Measurements from ENCODE around the gene GLIS1. TPM values are rescaled to one million over a fixed set of nuclear protein-coding genes. Genes with fewer than 3 reads are reported as not detected.

The GLIS1 gene
- polyA plus RNA-seq, 1 donor from 2014 or later = not detected

- Histone ChIP-seq H3K79me2 (replicated peaks; ENCODE audit: insufficient read depth, low read length) (no peaks in the 10 kb centered on the region), H3K9ac (ENCODE audit: low read length) (no peak overlapping the region), H3K36me3 (ENCODE audit: insufficient read depth, low read length) (no peaks in the 10 kb centered on the region), H2AFZ (ENCODE audit: low read depth, low read length) (no peak overlapping the region), H3K4me3 (ENCODE audit: low read length) (no peak overlapping the region), H3F3A (ENCODE audit: insufficient read depth, low read length, poor library complexity, severe bottlenecking) (no peaks in the 10 kb centered on the region), H4K20me1 (ENCODE audit: insufficient read depth) (no peaks in the 10 kb centered on the region), H3K9me3 (ENCODE audit: low read length) (no peaks in the 10 kb centered on the region), H3K4me2 (ENCODE audit: low read length) (no peak overlapping the region), H3K9me2 (ENCODE audit: insufficient read depth, low read length) (no peaks in the 10 kb centered on the region), H3K27ac (ENCODE audit: low read length) (no peak overlapping the region), H3K27me3 (ENCODE audit: insufficient read depth, low read depth, low read length) (no peaks in the 10 kb centered on the region)
- no peak for TF ChIP-seq MXI1 (conservative IDR thresholded peaks at IDR 0.05; ENCODE audit: poor library complexity, severe bottlenecking)
- TF ChIP-seq EP300 (conservative IDR thresholded peaks at IDR 0.05; ENCODE audit: poor library complexity, severe bottlenecking) = no peak
- no peak for TF ChIP-seq RAD21 (conservative IDR thresholded peaks at IDR 0.05)
- no peak for TF ChIP-seq SMC3 (conservative IDR thresholded peaks at IDR 0.05; ENCODE audit: poor library complexity)
- TF ChIP-seq REST (IDR thresholded peaks at IDR 0.05; ENCODE audit: borderline replicate concordance) = no peak
- TF ChIP-seq TAF1 (IDR thresholded peaks at IDR 0.05; ENCODE audit: low read depth) = no peak
- TF ChIP-seq EZH2 (IDR thresholded peaks at IDR 0.05; ENCODE audit: borderline replicate concordance, insufficient read depth, low read length, poor library complexity, severe bottlenecking) = no peak
- no peak for TF ChIP-seq POLR2AphosphoS5 (IDR thresholded peaks at IDR 0.05)
- no peak for TF ChIP-seq CTCF (IDR thresholded peaks at IDR 0.05; ENCODE audit: poor library complexity, severe bottlenecking)
Observed at GRCh38 chr1:53582211-53583020, 156.5 kb downstream of the GLIS1 start.

GRCh38 chr1:53581476-53581875 lies 157.5 kb downstream of the GLIS1 start:
- Histone ChIP-seq H3K4me3 (ENCODE audit: low read length) (no peak overlapping the region), H4K20me1 (ENCODE audit: insufficient read depth) (no peaks in the 10 kb centered on the region), H3K27me3 (ENCODE audit: insufficient read depth, low read depth, low read length) (no peaks in the 10 kb centered on the region), H3K36me3 (ENCODE audit: insufficient read depth, low read length) (no peaks in the 10 kb centered on the region), H3K79me2 (replicated peaks; ENCODE audit: insufficient read depth, low read length) (no peaks in the 10 kb centered on the region), H3K4me2 (ENCODE audit: low read length) (no peak overlapping the region), H3K9me3 (ENCODE audit: low read length) (no peaks in the 10 kb centered on the region), H3K27ac (ENCODE audit: low read length) (no peak overlapping the region), H2AFZ (ENCODE audit: low read depth, low read length) (no peak overlapping the region), H3F3A (ENCODE audit: insufficient read depth, low read length, poor library complexity, severe bottlenecking) (no peaks in the 10 kb centered on the region), H3K9me2 (ENCODE audit: insufficient read depth, low read length) (no peaks in the 10 kb centered on the region), H3K9ac (ENCODE audit: low read length) (no peak overlapping the region)
- TF ChIP-seq CTCF (IDR thresholded peaks at IDR 0.05; ENCODE audit: poor library complexity, severe bottlenecking) = no peak
- no peak for TF ChIP-seq EP300 (conservative IDR thresholded peaks at IDR 0.05; ENCODE audit: poor library complexity, severe bottlenecking)
- TF ChIP-seq RAD21 (conservative IDR thresholded peaks at IDR 0.05) = no peak
- no peak for TF ChIP-seq EZH2 (IDR thresholded peaks at IDR 0.05; ENCODE audit: borderline replicate concordance, insufficient read depth, low read length, poor library complexity, severe bottlenecking)
- no peak for TF ChIP-seq TAF1 (IDR thresholded peaks at IDR 0.05; ENCODE audit: low read depth)
- TF ChIP-seq REST (IDR thresholded peaks at IDR 0.05; ENCODE audit: borderline replicate concordance) = no peak
- no peak for TF ChIP-seq SMC3 (conservative IDR thresholded peaks at IDR 0.05; ENCODE audit: poor library complexity)
- no peak for TF ChIP-seq POLR2AphosphoS5 (IDR thresholded peaks at IDR 0.05)
- no peak for TF ChIP-seq MXI1 (conservative IDR thresholded peaks at IDR 0.05; ENCODE audit: poor library complexity, severe bottlenecking)

Data from neural cell (in vitro differentiated cells).